ENCODE data around the gene DGCR8. TPM values are rescaled to one million over a fixed set of nuclear protein-coding genes. Genes with fewer than 3 reads are reported as not detected.

The DGCR8 gene
- total and polyA plus RNA-seq, 2 of the 4 experiments (the other 2 are of a cell fraction) = 16.7 to 25.3 TPM

GRCh38 chr22:20116951-20117632 is 37.1 kb downstream of the DGCR8 start, which contains the start of gene TRMT2A:
Gene TRMT2A (minus strand): TSS chr22:20117226. CDS start chr22:20116906, 320 bp downstream.
- H3K27ac ChIP-seq (ENCODE audit: insufficient read depth, low read length) = peak within 1 kb of the TSS; percentile 78
- H4K5ac ChIP-seq (ENCODE audit: low read depth, low read length) = peak within 1 kb of the TSS; percentile 76
- peak within 1 kb of the TSS; percentile 83 for H3K23ac ChIP-seq (ENCODE audit: low read depth, low read length)
- peak within 1 kb of the TSS; percentile 87 for H2AK5ac ChIP-seq (ENCODE audit: low read depth, low read length)
- H2BK120ac ChIP-seq (ENCODE audit: low read depth, low read length) = peak within 1 kb of the TSS; percentile 38; the same call in 1 of the 2 replicates
- H3K9me1 ChIP-seq (ENCODE audit: insufficient read depth, low read length) = peaks cover 2% of the 10 kb centered on the region; the same call in 1 of the 2 replicates
- intact Hi-C loops (cut with micrococcal nuclease) = no loop called here
- WGBS, 2 experiments (ENCODE audit: extremely low coverage in 2 of 2, insufficient read length in 1 of 2) = 0% methylated on average over 34 of the region's 88 CpGs; no CpG with 5 or more reads in 1 of the 2 experiments
- DNase-seq (peak; percentile 98), ATAC-seq (ENCODE audit: low read depth) (peak; percentile 92)
- peaks cover 18% of the 10 kb centered on the region for H4K20me1 ChIP-seq (ENCODE audit: insufficient read depth, low read length)
- in situ Hi-C loops (cut with MboI; ENCODE audit: low sequenced_read_pairs) = no loop called here
- TF ChIP-seq RCOR1 (IDR thresholded peaks at IDR 0.05; ENCODE audit: insufficient replicate concordance, low read length) (peak; percentile 68), SMC3 (IDR thresholded peaks at IDR 0.05; ENCODE audit: low read depth, low read length) (no peak), CHD1 (IDR thresholded peaks at IDR 0.05; ENCODE audit: low read depth, low read length) (0 out of 2 replicates have a peak, but pooled peaks have one; percentile 36), USF2 (IDR thresholded peaks at IDR 0.05; ENCODE audit: low read depth, low read length) (peak; percentile 78), POLR2A (IDR thresholded peaks at IDR 0.05; ENCODE audit: low read depth, low read length) (peak; percentile 67; the same call in 1 of the 2 replicates), RAD21 (IDR thresholded peaks at IDR 0.05; ENCODE audit: low read length) (no peak), CTCF (conservative IDR thresholded peaks at IDR 0.05; ENCODE audit: low read depth, low read length) (peak; percentile 38; the same call in 1 of the 2 replicates), BHLHE40 (IDR thresholded peaks at IDR 0.05; ENCODE audit: low read depth, low read length) (peak; percentile 80; the same call in 1 of the 2 replicates), NFE2L2 (IDR thresholded peaks at IDR 0.05; ENCODE audit: low read depth, low read length) (no peak), MAZ (IDR thresholded peaks at IDR 0.05; ENCODE audit: borderline replicate concordance, low read depth, low read length) (peak; percentile 89), FOS (IDR thresholded peaks at IDR 0.05; ENCODE audit: low read depth, low read length) (peak; percentile 49; the same call in 1 of the 2 replicates), MXI1 (IDR thresholded peaks at IDR 0.05; ENCODE audit: borderline replicate concordance, low read depth, low read length) (peak; percentile 94)
- peak within 1 kb of the TSS; percentile 90 for H3K4ac ChIP-seq (ENCODE audit: low read depth, low read length)
- dilution Hi-C loops (cut with HindIII; ENCODE audit: low sequenced_read_pairs, unreplicated experiment) = no loop called here
- H3K18ac ChIP-seq (ENCODE audit: low read depth, low read length) = 0 out of 2 replicates have a peak within 1 kb of the TSS, but pooled peaks have one; percentile 6
- BruUV-seq (replicated peaks) = no TSS peak
- no peaks in the 10 kb centered on the region for H3K27me3 ChIP-seq (ENCODE audit: control insufficient read depth, insufficient read depth, low read length)
- peak within 1 kb of the TSS; percentile 53 for H3K56ac ChIP-seq (ENCODE audit: extremely low read depth, insufficient read depth, low read length)
- H2BK5ac ChIP-seq (ENCODE audit: low read depth, low read length, poor library complexity, severe bottlenecking) = peak within 1 kb of the TSS; percentile 71
- peak within 1 kb of the TSS; percentile 98 for H2AK9ac ChIP-seq (replicated peaks; ENCODE audit: low read depth, low read length, poor library complexity)
- no peak within 1 kb of the TSS for H2BK15ac ChIP-seq (ENCODE audit: low read depth, low read length)
- ChIA-PET POLR2A (ENCODE audit: unreplicated experiment) (interaction anchor here (0.6 to 1.1 kb wide), 2 partner anchors 36 to 96 kb away, joined by 3 to 5 read pairs; partner anchors contain the start of gene TANGO2), CTCF (no interaction called here)
- peak within 1 kb of the TSS; percentile 86 for H3K14ac ChIP-seq (replicated peaks; ENCODE audit: low read depth, low read length)
- peak within 1 kb of the TSS; percentile 46 to 72 for H4K8ac ChIP-seq (ENCODE audit: low read depth in 2 of 2, low read length in 2 of 2)
- H3K9ac ChIP-seq (ENCODE audit: low read depth, low read length) = peak within 1 kb of the TSS; percentile 92
- peak within 1 kb of the TSS; percentile 91 for H2AFZ ChIP-seq (replicated peaks; ENCODE audit: low read length, poor library complexity)
- peak within 1 kb of the TSS; percentile 70 for H4K91ac ChIP-seq (ENCODE audit: insufficient read depth, low read depth, low read length)
- peak within 1 kb of the TSS; percentile 91 for H3K4me2 ChIP-seq (ENCODE audit: low read depth, low read length)
- H3K36me3 ChIP-seq (ENCODE audit: control insufficient read depth, insufficient read depth, low read length) = peaks cover 59% of the 10 kb centered on the region
- H3K79me1 ChIP-seq (ENCODE audit: low read depth in 1 of 2, low read length in 2 of 2) = peaks cover 15 to 48% of the 10 kb centered on the region in 2 experiments
- H2BK20ac ChIP-seq (ENCODE audit: low read depth, low read length) = no peak within 1 kb of the TSS
- peaks cover 6% of the 10 kb centered on the region for H3K4me1 ChIP-seq (ENCODE audit: control insufficient read depth, insufficient read depth, low read length)
- no peaks in the 10 kb centered on the region for H3K9me3 ChIP-seq (ENCODE audit: control insufficient read depth, insufficient read depth, low read length)
- H3K4me3 ChIP-seq (ENCODE audit: insufficient read depth, low read depth, low read length) = peak within 1 kb of the TSS; percentile 92
